ENCODE results near the gene USP11.

DNA sequence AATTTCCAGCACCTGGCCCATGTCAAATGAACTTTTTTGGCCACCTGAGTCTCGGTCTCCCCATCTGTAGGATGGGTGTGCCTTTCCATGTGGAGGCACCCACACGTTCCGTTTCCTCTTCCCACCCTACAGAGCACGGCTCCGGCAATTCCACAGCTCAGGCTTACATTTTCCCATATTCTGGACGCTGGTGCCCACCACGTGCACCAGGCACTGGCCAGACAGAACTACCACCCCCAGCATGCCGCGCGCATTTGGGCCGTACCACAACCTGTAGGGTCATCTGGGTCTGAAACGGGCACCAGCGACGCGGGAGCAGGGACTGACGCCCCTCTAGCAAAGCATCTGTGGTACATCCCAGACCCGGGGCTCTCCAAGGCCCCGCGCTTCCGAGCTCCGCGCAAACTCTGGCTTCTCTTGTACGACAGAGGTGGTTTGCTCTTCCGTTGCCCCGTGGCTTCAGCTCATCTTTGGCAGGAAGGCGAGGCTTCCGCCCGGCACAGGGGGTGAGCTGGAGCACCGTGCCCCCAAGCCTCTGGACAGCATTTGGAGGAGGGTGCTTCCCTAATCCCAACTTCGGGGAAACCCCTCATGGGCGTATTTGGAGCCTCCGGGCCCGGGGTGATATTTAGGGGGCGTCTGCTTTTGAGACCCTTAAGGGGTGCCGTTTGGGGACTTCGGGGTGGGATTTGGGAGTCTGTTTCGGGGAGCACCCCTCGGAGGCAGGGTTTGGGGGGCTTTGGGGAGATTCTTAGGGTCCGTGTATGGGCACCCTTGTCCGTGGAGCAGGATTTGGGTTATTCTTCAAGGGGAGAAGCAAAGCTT is 42.2 kb upstream of the USP11 start:
- TF ChIP-seq, protein P1, sequence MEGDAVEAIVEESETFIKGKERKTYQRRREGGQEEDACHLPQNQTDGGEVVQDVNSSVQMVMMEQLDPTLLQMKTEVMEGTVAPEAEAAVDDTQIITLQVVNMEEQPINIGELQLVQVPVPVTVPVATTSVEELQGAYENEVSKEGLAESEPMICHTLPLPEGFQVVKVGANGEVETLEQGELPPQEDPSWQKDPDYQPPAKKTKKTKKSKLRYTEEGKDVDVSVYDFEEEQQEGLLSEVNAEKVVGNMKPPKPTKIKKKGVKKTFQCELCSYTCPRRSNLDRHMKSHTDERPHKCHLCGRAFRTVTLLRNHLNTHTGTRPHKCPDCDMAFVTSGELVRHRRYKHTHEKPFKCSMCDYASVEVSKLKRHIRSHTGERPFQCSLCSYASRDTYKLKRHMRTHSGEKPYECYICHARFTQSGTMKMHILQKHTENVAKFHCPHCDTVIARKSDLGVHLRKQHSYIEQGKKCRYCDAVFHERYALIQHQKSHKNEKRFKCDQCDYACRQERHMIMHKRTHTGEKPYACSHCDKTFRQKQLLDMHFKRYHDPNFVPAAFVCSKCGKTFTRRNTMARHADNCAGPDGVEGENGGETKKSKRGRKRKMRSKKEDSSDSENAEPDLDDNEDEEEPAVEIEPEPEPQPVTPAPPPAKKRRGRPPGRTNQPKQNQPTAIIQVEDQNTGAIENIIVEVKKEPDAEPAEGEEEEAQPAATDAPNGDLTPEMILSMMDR (IDR thresholded peaks at IDR 0.05; ENCODE audit: low read depth, low read length, poor library complexity, severe bottlenecking): no peak
- TF ChIP-seq EZH2phosphoT487 (IDR thresholded peaks at IDR 0.05; ENCODE audit: borderline replicate concordance, low read length): no peak

All from DOHH2 (cell line).